OCI-LY3 (cell line): ENCODE data around the gene TBX4.

Source experiments
- H2AFZ ChIP-seq: fragments of 200-600, 300-600 bp; shearing (Covaris generic); 2 replicates; pipeline ENCODE4 v1.6.0; 2014; ENCODE audit warnings: antibody characterized with exemption, low read depth, low read length
- H3K27ac ChIP-seq: fragments of 200-600, 300-600 bp; sonication (generic); 2 replicates; pipeline ENCODE4 v1.5.1; 2014; ENCODE audit warnings: mild to moderate bottlenecking, low read length, moderate library complexity, mixed read lengths
- H3K27me3 ChIP-seq: fragments of 200-600, 300-600 bp; sonication (generic); 2 replicates; pipeline ENCODE4 v1.6.1; 2014; ENCODE audit warnings: low read depth, low read length, mixed read lengths
- H3K36me3 ChIP-seq: fragments of 200-600, 300-600 bp; sonication (generic); replicated peaks from 2 replicates; pipeline ENCODE3; 2014; ENCODE audit warnings: low read depth, low read length, mixed read lengths
- H3K4me1 ChIP-seq: fragments of 300-600, 200-600 bp; sonication (generic); 2 replicates; pipeline ENCODE4 v1.6.1; 2014; ENCODE audit warnings: low read length, mixed read lengths
- H3K4me2 ChIP-seq: fragments of 200-600, 300-600 bp; sonication (generic); 2 replicates; pipeline ENCODE4 v1.6.1; 2014; ENCODE audit warnings: low read length, mixed read lengths
- H3K4me3 ChIP-seq: fragments of 300-600, 200-600 bp; sonication (generic); 2 replicates; pipeline ENCODE4 v1.5.1; 2014; ENCODE audit warnings: antibody characterized with exemption, mild to moderate bottlenecking, low read length, moderate library complexity
- H3K79me2 ChIP-seq: fragments of 300-600, 200-600 bp; shearing (Covaris generic); 2 replicates; pipeline ENCODE4 v1.6.1; 2014; ENCODE audit warnings: mild to moderate bottlenecking, low read length, mixed read lengths
- H3K9ac ChIP-seq: fragments of 300-600, 200-600 bp; shearing (Covaris generic); 2 replicates; pipeline ENCODE4 v1.6.0; 2014; ENCODE audit warnings: mild to moderate bottlenecking, low read length, moderate library complexity
- H3K9me3 ChIP-seq: fragments of 200-600, 300-600 bp; shearing (Covaris generic); 2 replicates; pipeline ENCODE4 v1.6.1; 2014; ENCODE audit warnings: low read length, mixed read lengths; ENCODE audit not compliant: insufficient read depth
- H4K20me1 ChIP-seq: fragments of 200-600, 300-600 bp; sonication (generic); 2 replicates; pipeline ENCODE4 v1.6.1; 2016; ENCODE audit warnings: low read length, mixed read lengths; ENCODE audit not compliant: insufficient read depth
- EZH2phosphoT487 ChIP-seq: fragments of 200-600 bp; shearing (Covaris generic); IDR thresholded peaks from 2 replicates; pipeline ENCODE4 v1.6.1; 2018; ENCODE audit warnings: antibody characterized with exemption, mixed run types, low read depth
- TF ChIP-seq, protein P1 (sequence below): fragments of 200-600, 300-600 bp; sonication (generic); IDR thresholded peaks from 2 replicates; pipeline ENCODE4 v1.5.1; 2014; ENCODE audit warnings: antibody characterized with exemption, low read length, low read depth

Gene TBX4

DNA sequence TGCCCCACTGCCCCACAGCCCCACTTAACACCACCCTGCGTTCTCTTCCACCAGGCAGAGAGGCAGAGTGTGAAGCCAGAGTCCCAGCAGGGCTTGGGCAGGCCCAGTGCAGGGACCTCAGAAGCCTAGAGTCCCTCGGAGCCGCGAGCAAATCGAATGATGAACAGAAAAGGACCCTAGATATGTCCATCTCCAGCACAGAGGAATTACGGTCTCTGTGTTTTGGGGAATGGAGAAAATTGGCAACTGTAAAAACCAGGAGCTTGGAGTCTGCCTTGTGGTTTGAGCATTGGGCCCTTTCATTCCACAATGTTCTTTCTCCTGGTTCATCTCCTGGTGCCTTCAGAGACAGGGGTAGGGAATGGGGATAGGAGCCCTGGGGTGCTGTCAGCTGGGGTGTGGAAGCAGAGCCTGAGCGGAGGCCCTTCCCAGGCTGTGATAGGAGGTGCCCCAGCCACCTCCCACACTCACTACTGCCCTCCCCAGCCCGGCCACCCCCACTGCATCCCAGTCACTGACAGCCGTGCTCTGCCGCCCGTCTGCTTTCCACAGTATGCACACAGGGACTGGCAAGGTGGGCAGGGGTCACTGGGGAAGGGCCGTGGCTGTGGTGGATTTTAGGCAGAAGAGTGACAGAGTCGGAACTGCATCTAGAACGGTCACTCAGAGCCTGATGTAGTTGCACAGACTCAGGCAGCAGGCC lies 26.7 kb downstream of the TBX4 start:
- Histone ChIP-seq H4K20me1 (no peaks in the 10 kb centered on the region), H3K79me2 (no peaks in the 10 kb centered on the region), H3K4me2 (no peak overlapping the region), H3K27ac (no peak overlapping the region), H2AFZ (no peak overlapping the region), H3K9ac (no peak overlapping the region), H3K36me3 (no peaks in the 10 kb centered on the region), H3K4me3 (no peak overlapping the region), H3K4me1 (no peaks in the 10 kb centered on the region), H3K27me3 (no peaks in the 10 kb centered on the region), H3K9me3 (no peaks in the 10 kb centered on the region)
- TF ChIP-seq, protein P1, sequence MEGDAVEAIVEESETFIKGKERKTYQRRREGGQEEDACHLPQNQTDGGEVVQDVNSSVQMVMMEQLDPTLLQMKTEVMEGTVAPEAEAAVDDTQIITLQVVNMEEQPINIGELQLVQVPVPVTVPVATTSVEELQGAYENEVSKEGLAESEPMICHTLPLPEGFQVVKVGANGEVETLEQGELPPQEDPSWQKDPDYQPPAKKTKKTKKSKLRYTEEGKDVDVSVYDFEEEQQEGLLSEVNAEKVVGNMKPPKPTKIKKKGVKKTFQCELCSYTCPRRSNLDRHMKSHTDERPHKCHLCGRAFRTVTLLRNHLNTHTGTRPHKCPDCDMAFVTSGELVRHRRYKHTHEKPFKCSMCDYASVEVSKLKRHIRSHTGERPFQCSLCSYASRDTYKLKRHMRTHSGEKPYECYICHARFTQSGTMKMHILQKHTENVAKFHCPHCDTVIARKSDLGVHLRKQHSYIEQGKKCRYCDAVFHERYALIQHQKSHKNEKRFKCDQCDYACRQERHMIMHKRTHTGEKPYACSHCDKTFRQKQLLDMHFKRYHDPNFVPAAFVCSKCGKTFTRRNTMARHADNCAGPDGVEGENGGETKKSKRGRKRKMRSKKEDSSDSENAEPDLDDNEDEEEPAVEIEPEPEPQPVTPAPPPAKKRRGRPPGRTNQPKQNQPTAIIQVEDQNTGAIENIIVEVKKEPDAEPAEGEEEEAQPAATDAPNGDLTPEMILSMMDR: no peak
- TF ChIP-seq EZH2phosphoT487: no peak

DNA sequence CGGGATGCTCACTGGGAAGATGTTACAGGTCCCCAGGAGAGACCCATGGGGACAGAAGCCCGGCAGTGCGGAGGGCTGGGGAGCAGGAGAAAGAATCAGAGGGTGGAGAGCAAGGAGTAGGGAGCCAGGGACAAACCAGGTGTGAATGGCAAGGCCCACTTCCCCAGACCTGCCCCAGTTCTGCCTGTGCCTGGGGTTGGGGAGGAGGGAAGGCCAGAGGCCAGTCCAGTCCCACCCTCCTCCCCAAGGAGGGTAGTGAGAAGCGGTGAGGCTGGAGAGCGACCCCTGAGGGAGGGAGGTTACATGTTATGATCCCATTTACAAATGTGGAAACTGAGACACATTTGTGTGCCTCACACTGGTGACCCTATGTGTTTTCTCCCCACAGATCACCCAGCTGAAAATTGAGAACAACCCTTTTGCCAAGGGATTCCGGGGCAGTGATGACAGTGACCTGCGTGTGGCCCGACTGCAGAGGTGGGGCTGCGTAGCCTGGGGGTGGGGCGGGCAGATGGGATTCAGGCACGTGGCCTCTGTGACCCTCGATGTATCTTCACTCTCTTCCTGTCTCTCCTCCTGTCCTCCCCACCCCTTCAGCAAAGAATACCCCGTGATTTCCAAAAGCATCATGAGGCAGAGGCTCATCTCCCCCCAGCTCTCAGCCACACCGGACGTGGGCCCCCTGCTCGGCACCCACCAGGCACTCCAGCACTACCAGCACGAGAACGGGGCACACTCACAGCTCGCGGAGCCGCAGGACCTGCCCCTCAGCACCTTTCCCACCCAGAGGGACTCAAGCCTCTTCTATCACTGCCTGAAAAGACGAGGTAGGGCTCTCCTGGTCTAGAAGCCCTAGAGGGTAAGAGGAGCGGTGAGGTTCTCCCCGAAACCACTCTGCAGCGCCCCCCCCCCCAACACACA lies 27.5 kb downstream of the TBX4 start:
- H3K4me3 ChIP-seq: no peak overlapping the region
- H3K9me3 ChIP-seq: no peaks in the 10 kb centered on the region
- no peak for TF ChIP-seq EZH2phosphoT487
- TF ChIP-seq, protein P1: no peak
- H3K36me3 ChIP-seq: no peaks in the 10 kb centered on the region
- no peak overlapping the region for H3K27ac ChIP-seq
- no peaks in the 10 kb centered on the region for H4K20me1 ChIP-seq
- H3K4me1 ChIP-seq: no peaks in the 10 kb centered on the region
- H3K27me3 ChIP-seq: no peaks in the 10 kb centered on the region
- no peak overlapping the region for H2AFZ ChIP-seq
- no peak overlapping the region for H3K4me2 ChIP-seq
- no peak overlapping the region for H3K9ac ChIP-seq
- no peaks in the 10 kb centered on the region for H3K79me2 ChIP-seq

DNA sequence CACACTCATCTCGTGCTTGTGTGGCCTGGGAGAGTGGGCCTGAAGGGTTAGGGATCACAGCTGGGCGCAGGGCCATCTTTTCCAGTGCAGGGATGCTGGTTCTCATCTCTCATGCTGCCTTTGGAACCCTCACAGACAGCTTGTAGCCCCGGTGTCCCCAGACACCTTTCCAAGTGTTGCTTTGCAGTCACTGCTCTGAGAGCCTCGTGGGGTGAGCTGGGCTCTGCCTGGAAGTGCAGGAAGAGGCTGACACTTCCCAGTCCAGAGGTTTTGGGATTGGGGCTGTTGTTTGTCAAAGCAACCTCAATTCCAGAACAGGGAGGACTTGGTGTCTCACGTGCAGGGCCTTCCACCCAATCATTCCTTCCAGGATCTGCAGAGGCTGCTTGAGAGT lies 28.2 kb downstream of the TBX4 start:
- no peak overlapping the region for H2AFZ ChIP-seq
- no peaks in the 10 kb centered on the region for H4K20me1 ChIP-seq
- no peaks in the 10 kb centered on the region for H3K9me3 ChIP-seq
- no peak overlapping the region for H3K9ac ChIP-seq
- TF ChIP-seq, protein P1: no peak
- no peak for TF ChIP-seq EZH2phosphoT487
- H3K4me1 ChIP-seq: no peaks in the 10 kb centered on the region
- H3K4me2 ChIP-seq: no peak overlapping the region
- no peak overlapping the region for H3K27ac ChIP-seq
- no peaks in the 10 kb centered on the region for H3K79me2 ChIP-seq
- H3K27me3 ChIP-seq: no peaks in the 10 kb centered on the region
- H3K4me3 ChIP-seq: no peak overlapping the region
- H3K36me3 ChIP-seq: no peaks in the 10 kb centered on the region

DNA sequence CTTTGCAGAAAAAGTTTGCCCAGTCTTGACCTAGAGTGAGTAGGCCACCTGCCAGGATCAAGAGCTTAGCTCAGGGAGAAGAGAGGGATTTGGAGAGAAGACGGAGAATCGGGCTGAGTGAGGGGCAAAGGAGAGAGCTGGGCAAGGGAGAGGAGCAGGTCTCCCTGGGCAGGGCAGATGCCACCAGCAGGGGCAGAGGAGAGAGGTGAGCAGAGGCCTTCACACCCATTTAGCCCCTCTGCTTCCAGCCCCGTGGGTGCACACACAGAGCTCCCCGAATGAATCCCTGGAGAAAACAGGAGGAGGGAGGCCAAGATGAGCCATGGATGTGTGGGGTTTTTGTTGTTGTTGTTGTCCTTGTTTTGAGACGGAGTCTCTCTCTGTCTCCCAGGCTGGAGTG lies 29.2 kb downstream of the TBX4 start:
- Histone ChIP-seq H3K9me3 (no peaks in the 10 kb centered on the region), H3K36me3 (no peaks in the 10 kb centered on the region), H3K27me3 (no peaks in the 10 kb centered on the region), H2AFZ (no peak overlapping the region), H3K4me2 (no peak overlapping the region), H3K27ac (no peak overlapping the region), H3K4me1 (no peaks in the 10 kb centered on the region), H4K20me1 (no peaks in the 10 kb centered on the region), H3K9ac (no peak overlapping the region), H3K79me2 (no peaks in the 10 kb centered on the region), H3K4me3 (no peak overlapping the region)
- TF ChIP-seq EZH2phosphoT487: no peak
- TF ChIP-seq, protein P1: no peak
